Measurements from ENCODE around the gene MNX1.

MNX1 gene

DNA sequence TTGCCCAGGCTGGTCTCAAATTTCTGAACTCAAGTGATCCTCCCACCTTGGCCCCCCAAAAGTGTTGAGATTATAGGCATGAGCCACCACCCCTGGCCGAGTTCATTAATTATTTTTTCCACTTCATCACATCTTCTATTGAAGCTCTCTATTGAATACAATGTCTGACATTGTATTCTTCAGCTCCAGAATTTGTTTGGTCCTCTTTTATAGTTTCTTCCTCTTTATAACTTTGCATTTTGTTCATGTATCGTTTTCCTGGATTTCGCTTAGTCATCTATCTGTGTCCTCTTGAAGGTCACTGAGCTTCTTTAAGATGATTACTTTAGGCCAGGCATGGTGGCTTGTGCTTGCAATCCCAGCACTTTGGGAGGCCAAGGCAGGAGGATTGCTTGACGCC, 30.8 kb downstream of the MNX1 start:
- DNase-seq (ENCODE audit: low read depth in 2 of 2, low spot score in 1 of 2) = no peak

DNA sequence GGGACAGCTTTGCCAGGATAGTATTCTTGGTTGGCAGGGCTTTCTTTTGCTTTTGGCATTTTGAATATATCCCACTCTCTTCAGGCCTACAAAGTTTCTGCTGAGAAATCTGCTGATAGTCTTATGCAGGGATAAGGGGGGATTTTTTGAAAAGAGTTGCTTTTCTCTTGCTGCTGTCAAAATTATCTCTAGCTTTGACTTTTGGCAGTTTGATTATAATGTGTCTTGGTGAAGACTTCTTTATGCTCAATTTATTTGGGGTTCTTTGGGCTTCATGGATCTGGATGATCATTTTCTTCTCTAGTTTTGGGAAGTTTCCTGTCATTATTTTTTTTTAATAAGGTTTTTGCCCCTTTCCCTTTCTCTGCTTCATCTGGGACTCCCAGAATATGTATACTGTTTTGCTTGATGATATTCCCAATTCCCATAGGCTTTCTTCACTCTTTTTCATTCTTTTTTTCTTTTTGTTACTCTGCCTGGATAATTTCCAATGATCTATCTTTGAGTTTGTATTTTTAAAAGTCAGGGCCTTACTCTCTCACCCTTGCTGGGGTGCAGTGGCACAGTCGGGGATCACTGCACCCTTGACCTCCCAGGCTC, 31.4 kb downstream of the MNX1 start:
- no peak for DNase-seq (ENCODE audit: low read depth in 2 of 2, low spot score in 1 of 2)

DNA sequence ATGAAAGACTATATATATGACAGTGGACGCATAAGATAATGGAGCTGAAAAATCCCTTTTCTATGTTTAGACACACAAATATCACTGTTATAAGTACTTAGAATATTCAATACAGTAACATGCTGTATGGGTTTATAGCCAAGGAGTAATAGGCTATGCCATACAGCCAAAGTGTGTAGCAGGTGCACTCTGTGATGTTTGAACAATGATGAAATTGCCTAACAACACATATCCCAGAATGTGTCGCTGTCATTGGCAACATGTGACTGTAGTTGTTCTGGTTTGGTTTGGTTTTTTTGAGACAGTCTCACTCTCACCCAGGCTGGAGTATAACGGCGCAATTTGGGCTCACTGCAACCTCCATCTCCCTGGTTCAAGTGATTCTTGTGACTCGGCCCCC, 34.8 kb downstream of the MNX1 start:
- DNase-seq (ENCODE audit: low read depth in 2 of 2, low spot score in 1 of 2) = no peak

DNA sequence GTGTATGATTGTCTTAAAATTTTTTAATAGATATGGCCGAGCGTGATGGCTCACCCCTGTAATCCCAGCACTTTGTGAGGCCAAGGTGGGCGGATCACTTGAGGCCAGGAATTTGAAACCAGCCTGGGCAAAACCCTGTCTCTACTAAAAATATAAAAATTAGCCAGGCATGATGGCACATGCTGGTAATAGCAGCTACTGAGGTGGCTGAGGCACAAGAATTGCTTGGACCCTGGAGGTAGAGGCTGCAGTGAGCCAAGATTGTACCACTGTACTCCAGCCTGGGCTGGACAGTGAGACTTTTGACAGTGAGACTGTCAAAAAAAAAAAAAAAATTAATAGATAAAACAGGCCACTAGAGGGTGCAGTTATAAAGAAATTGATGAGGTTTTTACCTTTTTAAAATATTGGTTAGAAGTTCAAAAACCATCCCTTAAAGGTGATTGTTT, 40.5 kb downstream of the MNX1 start:
- no peak for DNase-seq (ENCODE audit: low read depth in 2 of 2, low spot score in 1 of 2)

DNA sequence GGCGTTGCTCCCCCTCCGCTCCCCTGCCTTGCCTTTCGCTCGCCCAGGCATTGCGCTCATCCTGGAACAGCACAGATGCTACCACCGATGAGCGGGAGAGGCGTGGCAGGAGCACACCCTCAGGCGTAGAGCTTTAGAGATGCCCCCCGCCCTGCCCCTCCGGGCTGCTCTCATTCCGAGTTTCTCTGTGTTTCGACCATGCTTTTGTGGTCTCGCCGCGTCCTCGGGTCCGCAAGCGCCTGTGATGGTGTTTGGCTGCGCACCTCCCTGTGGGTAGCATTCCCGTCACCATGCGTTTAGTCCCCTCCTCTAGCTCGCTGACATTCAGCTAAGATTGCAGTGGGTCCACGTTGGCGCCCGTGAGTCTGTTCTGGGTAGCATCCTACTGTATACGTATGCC, 42.3 kb downstream of the MNX1 start:
- no peak for DNase-seq (ENCODE audit: low read depth in 2 of 2, low spot score in 1 of 2)

DNA sequence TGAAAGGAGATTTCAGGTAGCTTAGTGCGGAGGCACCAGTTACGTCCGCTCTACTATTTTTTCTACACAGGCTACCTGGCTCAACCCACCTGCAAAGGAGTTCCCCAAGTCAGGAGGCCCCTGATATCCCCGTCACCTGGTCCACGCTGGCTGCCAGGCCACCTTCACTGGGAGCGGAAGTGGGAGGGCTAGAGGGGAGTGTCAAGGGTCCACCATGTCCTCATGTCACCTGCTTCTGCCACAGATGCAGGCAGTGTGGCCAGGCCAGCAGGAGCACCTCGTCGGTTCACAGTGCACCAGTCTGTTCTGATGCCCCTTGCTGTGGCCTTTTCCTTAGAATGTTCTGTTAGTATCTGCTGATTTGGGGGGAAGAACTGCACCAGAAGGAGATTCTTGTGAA, 44.1 kb downstream of the MNX1 start:
- no peak for DNase-seq (ENCODE audit: low read depth in 2 of 2, low spot score in 1 of 2)

DNA sequence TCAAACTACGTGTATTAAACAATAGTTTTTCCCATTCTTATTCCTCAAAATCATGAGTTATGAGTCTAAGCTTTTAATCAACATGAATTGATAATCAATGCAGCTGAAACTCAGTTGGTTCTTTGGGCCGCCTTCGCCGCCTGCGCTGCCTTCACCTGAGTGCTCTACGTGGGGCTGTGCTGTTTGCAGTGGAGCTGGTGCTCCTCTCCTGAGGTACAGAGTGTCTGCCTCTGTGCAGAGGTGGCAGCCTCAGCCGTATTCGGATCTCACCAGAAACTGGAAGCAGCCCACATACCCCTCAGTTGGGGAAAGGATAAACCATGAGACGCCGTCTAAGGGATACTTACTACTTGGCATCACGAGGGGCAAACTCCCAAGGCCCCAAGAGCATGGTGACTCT, 45.5 kb downstream of the MNX1 start:
- no peak for DNase-seq (ENCODE audit: low read depth in 2 of 2, low spot score in 1 of 2)

DNA sequence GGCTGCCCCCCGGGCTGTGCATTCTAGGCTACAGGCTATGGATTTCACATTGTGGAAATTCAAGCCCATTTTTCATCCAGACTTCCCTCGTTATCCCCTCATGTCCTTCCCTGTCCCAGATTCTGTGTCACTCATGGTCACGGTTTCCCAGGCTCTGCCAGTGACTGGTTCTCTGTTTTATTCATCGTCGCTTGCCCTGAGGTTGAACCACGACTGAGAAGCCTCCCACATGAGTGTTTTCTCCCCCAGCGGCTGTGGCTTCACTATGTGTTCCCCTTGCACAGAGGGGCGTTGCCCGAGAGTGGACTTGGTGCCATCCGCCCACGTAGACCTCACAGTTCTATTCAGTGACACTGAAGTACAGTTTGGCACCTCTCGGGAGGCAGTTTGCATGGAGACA, 47.0 kb downstream of the MNX1 start:
- DNase-seq (ENCODE audit: low read depth in 2 of 2, low spot score in 1 of 2) = no peak

DNA sequence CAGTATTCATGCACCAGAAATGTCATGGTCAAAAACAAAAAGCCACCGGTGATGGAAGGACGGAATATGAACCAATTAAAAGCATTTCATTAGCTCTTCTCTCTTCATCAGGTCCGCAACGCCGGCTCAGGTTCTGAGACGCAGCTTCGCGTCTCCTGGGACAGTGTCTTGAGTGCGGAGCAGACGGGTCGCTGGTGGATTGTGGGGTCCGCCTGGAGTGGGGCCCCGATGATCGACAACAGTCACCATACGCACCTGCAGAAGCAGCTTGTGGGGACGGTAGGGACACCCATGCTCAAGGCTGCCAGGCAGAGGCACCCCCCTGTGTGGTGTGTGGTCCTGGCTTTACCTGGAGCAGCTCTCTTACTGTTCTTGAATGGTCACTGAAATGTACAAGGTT, 47.6 kb downstream of the MNX1 start:
- DNase-seq (ENCODE audit: low read depth in 2 of 2, low spot score in 1 of 2) = no peak

DNA sequence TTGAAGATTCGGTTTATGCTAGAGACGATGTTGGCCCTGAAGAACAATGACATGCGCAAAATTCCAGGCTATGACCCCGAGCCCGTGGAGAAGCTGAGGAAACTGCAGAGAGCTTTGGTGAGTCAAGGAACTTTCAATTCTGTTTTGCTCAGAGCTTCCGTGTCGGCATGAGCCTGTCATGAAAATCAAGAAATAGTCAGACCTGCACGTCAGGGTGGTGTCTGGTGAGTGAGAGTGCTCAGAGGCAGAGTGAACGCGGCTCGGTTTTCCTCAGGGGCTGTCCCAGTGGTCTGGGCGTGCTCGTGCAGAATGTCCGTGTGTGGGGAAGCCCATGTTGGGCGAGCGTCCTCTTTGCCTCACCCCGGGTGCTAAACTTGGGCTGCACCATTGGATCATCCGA, 48.3 kb downstream of the MNX1 start:
- DNase-seq (ENCODE audit: low read depth in 2 of 2, low spot score in 1 of 2) = no peak

DNA sequence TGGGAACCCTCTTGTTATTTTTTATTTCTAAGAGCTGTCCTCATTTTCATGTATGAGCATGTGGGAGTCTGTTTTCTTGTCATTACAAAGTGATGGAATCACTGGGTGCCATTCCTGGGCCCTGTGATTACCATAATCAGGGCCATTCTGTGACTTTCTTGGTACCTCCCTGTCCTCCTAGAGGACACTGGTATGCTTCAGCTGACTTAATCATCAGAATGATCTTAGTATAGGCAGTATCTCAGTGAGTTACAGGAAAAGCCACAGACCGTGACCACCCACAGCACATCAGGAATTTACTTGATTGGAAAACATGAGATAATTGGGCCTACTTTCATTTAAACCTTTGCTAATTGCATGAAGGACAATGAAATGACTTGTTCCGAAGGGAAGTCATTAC, 53.7 kb downstream of the MNX1 start:
- DNase-seq (ENCODE audit: low read depth in 2 of 2, low spot score in 1 of 2) = no peak

DNA sequence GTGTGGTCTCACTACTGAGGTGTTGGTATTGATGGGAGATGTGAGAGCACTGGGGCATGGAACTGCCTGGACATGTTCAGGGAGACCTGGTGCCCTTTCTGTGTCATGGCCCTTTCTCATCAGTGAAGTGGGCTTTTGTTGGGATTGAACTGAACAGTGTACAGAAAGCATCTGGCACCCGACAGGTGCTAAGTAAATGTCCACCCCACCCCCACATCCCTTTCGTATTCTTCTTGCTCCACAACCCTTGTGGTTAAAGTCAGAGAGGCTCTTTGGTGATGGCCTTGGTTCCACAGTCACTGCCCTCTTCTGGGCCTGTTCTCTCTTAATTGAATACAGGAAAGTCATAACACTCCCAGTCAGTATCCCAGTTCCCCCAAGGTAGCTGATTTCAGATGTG, 55.5 kb downstream of the MNX1 start:
- no peak for DNase-seq (ENCODE audit: low read depth in 2 of 2, low spot score in 1 of 2)
